Measurements from ENCODE around the gene ADH7.

ADH7 gene

GRCh38 chr4:99435154-99435553 is at the start of gene ADH7:
ADH7 (minus strand) TSS chr4:99435342; CDS start chr4:99435233, 109 bp downstream.
- DNase-seq (ENCODE audit: low read depth) = no peak
- H3K4me3 ChIP-seq (ENCODE audit: low read depth, low read length) = no peak within 1 kb of the TSS
- no peak for TF ChIP-seq CTCF (IDR thresholded peaks at IDR 0.05; ENCODE audit: low read depth, low read length)
- no peak for TF ChIP-seq MYC (IDR thresholded peaks at IDR 0.05; ENCODE audit: low read depth, low read length)
- TF ChIP-seq MAX (IDR thresholded peaks at IDR 0.05; ENCODE audit: low read depth, low read length) = no peak
- TF ChIP-seq POLR2A (IDR thresholded peaks at IDR 0.05; ENCODE audit: extremely low read depth, insufficient read length) = no peak

GRCh38 chr4:99483636-99484035 is 48.5 kb upstream of the ADH7 start:
- H3K4me3 ChIP-seq (ENCODE audit: low read depth, low read length) = no peak overlapping the region
- TF ChIP-seq CTCF (IDR thresholded peaks at IDR 0.05; ENCODE audit: low read depth, low read length) = no peak
- TF ChIP-seq MYC (IDR thresholded peaks at IDR 0.05; ENCODE audit: low read depth, low read length) = no peak
- TF ChIP-seq MAX (IDR thresholded peaks at IDR 0.05; ENCODE audit: low read depth, low read length) = no peak
- no peak for TF ChIP-seq POLR2A (IDR thresholded peaks at IDR 0.05; ENCODE audit: extremely low read depth, insufficient read length)
- no peak for DNase-seq (ENCODE audit: low read depth)

GRCh38 chr4:99473131-99473530 is 38.0 kb upstream of the ADH7 start:
- no peak for DNase-seq (ENCODE audit: low read depth)
- H3K4me3 ChIP-seq (ENCODE audit: low read depth, low read length) = no peak overlapping the region
- no peak for TF ChIP-seq POLR2A (IDR thresholded peaks at IDR 0.05; ENCODE audit: extremely low read depth, insufficient read length)
- no peak for TF ChIP-seq CTCF (IDR thresholded peaks at IDR 0.05; ENCODE audit: low read depth, low read length)
- no peak for TF ChIP-seq MYC (IDR thresholded peaks at IDR 0.05; ENCODE audit: low read depth, low read length)
- no peak for TF ChIP-seq MAX (IDR thresholded peaks at IDR 0.05; ENCODE audit: low read depth, low read length)

GRCh38 chr4:99471896-99472295 is 36.8 kb upstream of the ADH7 start:
- TF ChIP-seq POLR2A (IDR thresholded peaks at IDR 0.05; ENCODE audit: extremely low read depth, insufficient read length) = no peak
- TF ChIP-seq MYC (IDR thresholded peaks at IDR 0.05; ENCODE audit: low read depth, low read length) = no peak
- TF ChIP-seq CTCF (IDR thresholded peaks at IDR 0.05; ENCODE audit: low read depth, low read length) = no peak
- TF ChIP-seq MAX (IDR thresholded peaks at IDR 0.05; ENCODE audit: low read depth, low read length) = no peak
- DNase-seq (ENCODE audit: low read depth) = no peak
- no peak overlapping the region for H3K4me3 ChIP-seq (ENCODE audit: low read depth, low read length)

- no peak for DNase-seq (ENCODE audit: low read depth)
Observed at GRCh38 chr4:99471349-99471748, 36.2 kb upstream of the ADH7 start.

More at GRCh38 chr4:99471349-99471748, 36.2 kb upstream of the ADH7 start:
- TF ChIP-seq MAX (IDR thresholded peaks at IDR 0.05; ENCODE audit: low read depth, low read length) = no peak
- TF ChIP-seq CTCF (IDR thresholded peaks at IDR 0.05; ENCODE audit: low read depth, low read length) = no peak
- no peak for TF ChIP-seq POLR2A (IDR thresholded peaks at IDR 0.05; ENCODE audit: extremely low read depth, insufficient read length)
- TF ChIP-seq MYC (IDR thresholded peaks at IDR 0.05; ENCODE audit: low read depth, low read length) = no peak
- no peak overlapping the region for H3K4me3 ChIP-seq (ENCODE audit: low read depth, low read length)

Data from NB4 (cell line).